H1 (cell line): ENCODE data around the gene ARHGEF2. TPM values are rescaled to one million over a fixed set of nuclear protein-coding genes. Genes with fewer than 3 reads are reported as not detected.

ENCODE experiments used
- CTCF ChIA-PET: fragments of 300-600 bp; sonication (Branson Sonifier 250); formaldehyde crosslinking; loops from one replicate; lab custom pipeline; 2021; ENCODE audit not compliant: partially characterized antibody; lab: Charles Lee
- POLR2A ChIA-PET: fragments of 300-600 bp; sonication (Branson Sonifier 250); formaldehyde crosslinking; loops from one replicate; lab custom pipeline; 2021; ENCODE audit warnings: inconsistent platforms; ENCODE audit not compliant: partially characterized antibody; lab: Charles Lee
- DNase-seq, 2 experiments: peaks; one replicate each; pipeline versions ENCODE4 v3.0.0 to v3.0.0-alpha.2; 2010 to 2022; ENCODE audit warnings: low spot score in 2 of 2, low read depth in 1 of 2, mixed read lengths in 1 of 2
- FAIRE-seq: peaks from 2 replicates; lab custom pipeline; 2011; peaks lifted over from hg19 to GRCh38; lab: Jason Lieb, UNC
- H2AFZ ChIP-seq: 2 replicates; pipeline ENCODE4 v1.8.1; 2012; ENCODE audit warnings: low read length, inconsistent platforms
- H2AK5ac ChIP-seq: 2 replicates; pipeline ENCODE4 v1.6.1; 2013; ENCODE audit warnings: low read depth, low read length
- H2BK120ac ChIP-seq: replicated peaks from 2 replicates; pipeline ENCODE3; 2013; ENCODE audit warnings: low read depth, low read length, inconsistent platforms
- H2BK12ac ChIP-seq: 2 replicates; pipeline ENCODE4 v1.6.1; 2013; ENCODE audit warnings: low read depth, low read length
- H2BK15ac ChIP-seq: 2 replicates; pipeline ENCODE4 v1.6.1; 2013; ENCODE audit warnings: low read length
- H2BK20ac ChIP-seq: 2 replicates; pipeline ENCODE4 v1.6.1; 2013; ENCODE audit warnings: low read length
- H2BK5ac ChIP-seq: 2 replicates; pipeline ENCODE4 v1.6.1; 2013; ENCODE audit warnings: low read depth, low read length
- H3K14ac ChIP-seq: 2 replicates; pipeline ENCODE4 v1.6.1; 2013; ENCODE audit warnings: inconsistent platforms; ENCODE audit not compliant: insufficient read length
- H3K18ac ChIP-seq: 2 replicates; pipeline ENCODE4 v1.6.1; 2013; ENCODE audit warnings: low read length; ENCODE audit errors: extremely low read depth
- H3K23ac ChIP-seq: 2 replicates; pipeline ENCODE4 v1.6.1; 2013; ENCODE audit warnings: inconsistent platforms; ENCODE audit not compliant: insufficient read length
- H3K23me2 ChIP-seq: 2 replicates; pipeline ENCODE4 v1.6.1; 2013; ENCODE audit warnings: low read depth, low read length
- H3K27ac ChIP-seq: 2 replicates; pipeline ENCODE4 v1.6.1; 2011; ENCODE audit warnings: low read depth, low read length, inconsistent platforms
- H3K27me3 ChIP-seq, 4 experiments: replicated peaks in 1 of 4; 1 replicate in 1 of 4; 2 replicates in 3 of 4; pipeline versions ENCODE4 v1.6.1 to v1.8.1; 2011 to 2013; ENCODE audit warnings: low read length in 3 of 4, mild to moderate bottlenecking in 3 of 4, inconsistent platforms in 2 of 4, mixed read lengths in 2 of 4, moderate library complexity in 1 of 4; ENCODE audit not compliant: control insufficient read depth in 3 of 4, insufficient read depth in 3 of 4; ENCODE audit errors: extremely low read depth in 1 of 4
- H3K36me3 ChIP-seq, 4 experiments: 2 replicates each; pipeline versions ENCODE4 v1.6.1 to v1.8.1; 2011 to 2013; ENCODE audit warnings: mild to moderate bottlenecking in 4 of 4, low read length in 3 of 4, moderate library complexity in 2 of 4, control low read depth in 1 of 4, inconsistent platforms in 1 of 4; ENCODE audit not compliant: insufficient read depth in 4 of 4, control insufficient read depth in 2 of 4
- H3K4ac ChIP-seq: replicated peaks from 2 replicates; pipeline ENCODE3; 2013; ENCODE audit warnings: low read length, low read depth, mixed read lengths, inconsistent platforms; ENCODE audit not compliant: insufficient read length
- H3K4me1 ChIP-seq, 4 experiments: replicated peaks in 1 of 4; 1 replicate in 1 of 4; 2 replicates in 3 of 4; pipeline versions ENCODE4 v1.6.1 to v1.8.1; 2011 to 2013; ENCODE audit warnings: low read length in 3 of 4, inconsistent platforms in 2 of 4, mixed read lengths in 1 of 4; ENCODE audit not compliant: insufficient read depth in 4 of 4, control insufficient read depth in 3 of 4
- H3K4me2 ChIP-seq, 2 experiments: 2 replicates each; pipeline versions ENCODE4 v1.6.1 to v1.8.1; 2011 to 2013; ENCODE audit warnings: low read depth in 2 of 2, low read length in 2 of 2, control low read depth in 1 of 2, inconsistent platforms in 1 of 2, mild to moderate bottlenecking in 1 of 2; ENCODE audit not compliant: insufficient read depth in 1 of 2
- H3K4me3 ChIP-seq, 4 experiments: fragments of 200-600, 300-600 bp in 1 of 4; sonication (generic), shearing (Covaris generic), sonication (Bioruptor Twin) in 1 of 4; 2 replicates each; pipeline versions ENCODE4 v1.5.1 to v1.8.1; 2011 to 2016; ENCODE audit warnings: low read length in 4 of 4, low read depth in 3 of 4, control low read depth in 2 of 4, inconsistent platforms in 2 of 4, mild to moderate bottlenecking in 2 of 4, mixed read lengths in 1 of 4, moderate library complexity in 1 of 4; ENCODE audit not compliant: insufficient read depth in 2 of 4; ENCODE audit errors: extremely low read depth in 1 of 4
- H3K56ac ChIP-seq: replicated peaks from 2 replicates; pipeline ENCODE3; 2013; ENCODE audit warnings: low read depth, mild to moderate bottlenecking, mixed read lengths, low read length, inconsistent platforms; ENCODE audit not compliant: insufficient read length
- H3K79me1 ChIP-seq: 2 replicates; pipeline ENCODE4 v1.6.1; 2013; ENCODE audit warnings: low read depth, low read length, control low read depth
- H3K79me2 ChIP-seq, 2 experiments: 2 replicates each; pipeline versions ENCODE4 v1.6.1 to v1.8.1; 2012 to 2013; ENCODE audit warnings: low read length in 2 of 2, mild to moderate bottlenecking in 2 of 2, inconsistent platforms in 1 of 2; ENCODE audit not compliant: insufficient read depth in 2 of 2, control insufficient read depth in 1 of 2
- H3K9ac ChIP-seq, 4 experiments: replicated peaks in 1 of 4; 1 replicate in 1 of 4; 2 replicates in 3 of 4; pipeline versions ENCODE4 v1.6.1 to v1.8.1; 2011 to 2013; ENCODE audit warnings: low read depth in 3 of 4, low read length in 3 of 4, control low read depth in 2 of 4, mild to moderate bottlenecking in 2 of 4, moderate library complexity in 2 of 4, inconsistent platforms in 1 of 4; ENCODE audit errors: extremely low read depth in 1 of 4
- H3K9me3 ChIP-seq, 2 experiments: 2 replicates each; pipeline versions ENCODE4 v1.6.1 to v1.8.1; 2012 to 2013; ENCODE audit warnings: mild to moderate bottlenecking in 2 of 2, moderate library complexity in 2 of 2, control low read depth in 1 of 2, inconsistent platforms in 1 of 2, low read depth in 1 of 2, low read length in 1 of 2, mixed read lengths in 1 of 2; ENCODE audit not compliant: insufficient read depth in 2 of 2
- H4K20me1 ChIP-seq, 2 experiments: replicated peaks in 1 of 2; 2 replicates each; pipeline versions ENCODE3 to v1.8.1; 2011 to 2013; ENCODE audit warnings: inconsistent platforms in 2 of 2, low read length in 2 of 2, mild to moderate bottlenecking in 1 of 2; ENCODE audit not compliant: insufficient read depth in 2 of 2, control insufficient read depth in 1 of 2
- H4K5ac ChIP-seq: 2 replicates; pipeline ENCODE4 v1.6.1; 2013; ENCODE audit warnings: low read length, low read depth, mixed read lengths, inconsistent platforms; ENCODE audit not compliant: insufficient read length
- H4K8ac ChIP-seq: 2 replicates; pipeline ENCODE4 v1.8.0; 2013; ENCODE audit warnings: mild to moderate bottlenecking, moderate library complexity, low read length, inconsistent platforms; ENCODE audit not compliant: insufficient read depth; ENCODE audit errors: extremely low read depth
- H4K91ac ChIP-seq: replicated peaks from 2 replicates; pipeline ENCODE3; 2013; ENCODE audit warnings: low read length, mixed read lengths, inconsistent platforms; ENCODE audit not compliant: insufficient read length
- CHD1 ChIP-seq: IDR thresholded peaks from 2 replicates; pipeline ENCODE4 v1.6.1; 2012; ENCODE audit warnings: low read depth, low read length, improper control_type of control experiment
- CTCF ChIP-seq, 3 experiments: IDR thresholded peaks; 1 replicate in 2 of 3; 2 replicates in 1 of 3; pipeline versions ENCODE4 v1.5.1 to v1.6.1; 2011; ENCODE audit warnings: low read length in 3 of 3, mild to moderate bottlenecking in 3 of 3, inconsistent platforms in 2 of 3, low read depth in 1 of 3, moderate library complexity in 1 of 3; ENCODE audit not compliant: insufficient read depth in 1 of 3; ENCODE audit errors: control extremely low read depth in 1 of 3
- E2F6 ChIP-seq: IDR thresholded peaks from 2 replicates; pipeline ENCODE4 v1.6.1; 2012; ENCODE audit warnings: inconsistent platforms
- HDAC2 ChIP-seq, 2 experiments: fragments of 300-600 bp in 1 of 2; sonication (generic) in 1 of 2; IDR thresholded peaks; 2 replicates each; pipeline ENCODE4 v1.6.1; 2011 to 2012; ENCODE audit warnings: low read depth in 2 of 2, low read length in 2 of 2, mild to moderate bottlenecking in 2 of 2, moderate library complexity in 2 of 2, borderline replicate concordance in 1 of 2, inconsistent platforms in 1 of 2
- POLR2AphosphoS5 ChIP-seq: IDR thresholded peaks from 2 replicates; pipeline ENCODE4 v1.6.1; 2011; ENCODE audit warnings: low read depth, low read length
- RXRA ChIP-seq: IDR thresholded peaks from 2 replicates; pipeline ENCODE4 v1.6.1; 2011; ENCODE audit warnings: low read depth, mild to moderate bottlenecking, low read length, moderate library complexity; ENCODE audit not compliant: insufficient read depth
- SIN3A ChIP-seq, 2 experiments: IDR thresholded peaks in 1 of 2; conservative IDR thresholded peaks in 1 of 2; 2 replicates each; pipeline ENCODE4 v1.6.1; 2011 to 2012; ENCODE audit warnings: low read length in 2 of 2, improper control_type of control experiment in 1 of 2, low read depth in 1 of 2, mild to moderate bottlenecking in 1 of 2
- TAF1 ChIP-seq: IDR thresholded peaks from 2 replicates; pipeline ENCODE4 v1.6.1; 2011; ENCODE audit warnings: mild to moderate bottlenecking, low read depth, low read length
- TBP ChIP-seq: IDR thresholded peaks from 2 replicates; pipeline ENCODE4 v1.6.1; 2011; ENCODE audit warnings: low read depth, low read length, improper control_type of control experiment
- TEAD4 ChIP-seq: IDR thresholded peaks from 2 replicates; pipeline ENCODE4 v1.6.1; 2012; ENCODE audit warnings: low read depth, low read length, inconsistent platforms, mixed read lengths
- WGBS, 2 experiments: shearing (Covaris generic) in 1 of 2; methylation state at CpG; one replicate each; pipeline versions ENCODE4 v1.1.6 to v1.1.7; 2013 to 2015; ENCODE audit warnings: low lambda C conversion rate in 2 of 2, mixed read lengths in 2 of 2, inconsistent platforms in 1 of 2, low coverage in 1 of 2, missing lambda C conversion rate in 1 of 2; ENCODE audit not compliant: insufficient replicate concordance in 2 of 2, insufficient coverage in 1 of 2, insufficient read length in 1 of 2; ENCODE audit errors: extremely low coverage in 1 of 2, missing lambda C conversion rate in 1 of 2; 5-methylcytosine and 5-hydroxymethylcytosine counted together
- polyA plus RNA-seq, 7 experiments: library from polyadenylated mRNA; depleted of rRNA in 3 of 7; stranded (reverse) in 5 of 7; unstranded in 2 of 7; fragments of >200 nt in 5 of 7; fragments of 200-250 nt in 2 of 7; gene quantifications; 1 replicate in 5 of 7; 2 replicates in 1 of 7; 4 replicates in 1 of 7; pipeline versions ENCODE4 v1.2.1 to v1.2.3, GENCODE V29; 2011 to 2013; ENCODE audit warnings: missing spikeins in 2 of 7, mixed read lengths in 2 of 7
- total RNA-seq: library from RNA; stranded (reverse); fragmentation: NEBNext Ultra II Directional; extraction: Animal tissue kit (Norgen Biotek cat#: 25700); gene quantifications from 2 replicates; pipeline ENCODE4 v1.2.1, GENCODE V29; 2021

ARHGEF2 gene
- total and polyA plus RNA-seq, 2 of the 8 experiments (the other 6 are each of a cell fraction or from before 2014, with no cell fraction given) = 42.7 to 80.5 TPM

GRCh38 chr1:155999964-156000363 lies 21.6 kb upstream of the ARHGEF2 start:
- 96% methylated on average over 1 of the region's 1 CpG; no CpG with 5 or more reads in 1 of the 2 experiments for WGBS, 2 experiments
- ChIA-PET CTCF (interaction anchor here (0.6 to 9.3 kb wide), 5 partner anchors 10 to 104 kb away, joined by 4 to 77 read pairs (median 10); partner anchors contain the start of gene SSR2), POLR2A (interaction anchor here (0.9 kb wide), 1 partner anchor 15 kb away, joined by 3 read pairs; no protein-coding TSS in a partner anchor)
- Histone ChIP-seq H2AFZ (no peak overlapping the region), H3K4me3 (no peak overlapping the region), H3K79me1 (no peaks in the 10 kb centered on the region; the same call in 1 of the 2 replicates), H3K14ac (no peak overlapping the region), H3K4ac (no peak overlapping the region), H2BK12ac (no peak overlapping the region), H4K91ac (no peak overlapping the region), H2BK20ac (no peak overlapping the region), H2BK15ac (no peak overlapping the region), H3K36me3 (no peaks in the 10 kb centered on the region), H3K27ac (no peak overlapping the region), H3K9ac (no peak overlapping the region), H3K4me1 (peaks cover 0 to 4% (median 0%) of the 10 kb centered on the region in 4 experiments; a peak in 2 of 7 replicates), H3K4me2 (no peak overlapping the region), H2BK120ac (no peak overlapping the region), H3K27me3 (no peaks in the 10 kb centered on the region), H3K18ac (no peak overlapping the region), H3K23ac (no peak overlapping the region), H4K5ac (no peak overlapping the region), H4K8ac (no peak overlapping the region), H2BK5ac (no peak overlapping the region), H4K20me1 (no peaks in the 10 kb centered on the region), H3K56ac (no peak overlapping the region), H3K79me2 (no peaks in the 10 kb centered on the region), H2AK5ac (no peak overlapping the region), H3K9me3 (no peaks in the 10 kb centered on the region), H3K23me2 (no peaks in the 10 kb centered on the region)
- no peak for DNase-seq
- no peak for FAIRE-seq
- TF ChIP-seq POLR2AphosphoS5 (no peak), TEAD4 (no peak), HDAC2 (IDR thresholded peaks at IDR 0.05; ENCODE audit: borderline replicate concordance in 1 of 2, low read depth in 2 of 2, low read length in 2 of 2) (no peak), RXRA (no peak), CTCF (IDR thresholded peaks at IDR 0.05; ENCODE audit: control extremely low read depth in 1 of 3, insufficient read depth in 1 of 3, low read depth in 1 of 3, low read length in 3 of 3) (no peak), E2F6 (no peak), SIN3A (conservative IDR thresholded peaks at IDR 0.05 in 1 of 2, IDR thresholded peaks at IDR 0.05 in 1 of 2; ENCODE audit: low read depth in 1 of 2, low read length in 2 of 2) (no peak), TAF1 (no peak), TBP (no peak), CHD1 (no peak)
